ENCODE results near the gene PPP4R4.
"Not testable (repeated sequence)": the region's sequence is repeated elsewhere in the genome, so short reads cannot be mapped to it uniquely, and the experiment has no call there.

Gene PPP4R4

GRCh38 chr14:94152676-94153075 lies 21.4 kb upstream of the PPP4R4 start:
- no peak for DNase-seq

GRCh38 chr14:94153750-94154342 lies 20.3 kb upstream of the PPP4R4 start:
- no peak for DNase-seq

GRCh38 chr14:94156143-94156542 lies 18.0 kb upstream of the PPP4R4 start:
- DNase-seq: not testable (repeated sequence)

- DNase-seq: no peak
Measured at GRCh38 chr14:94157197-94157596, 16.9 kb upstream of the PPP4R4 start.

GRCh38 chr14:94158239-94158883 lies 15.8 kb upstream of the PPP4R4 start:
- no peak for DNase-seq

- DNase-seq: no peak
Measured at GRCh38 chr14:94161058-94161457, 13.1 kb upstream of the PPP4R4 start.

- DNase-seq: no peak
Measured at GRCh38 chr14:94161981-94162380, 12.1 kb upstream of the PPP4R4 start.

GRCh38 chr14:94162466-94162865 lies 11.7 kb upstream of the PPP4R4 start:
- DNase-seq: no peak

- no peak for DNase-seq
Measured at GRCh38 chr14:94163796-94164195, 10.3 kb upstream of the PPP4R4 start.

- no peak for DNase-seq
Measured at GRCh38 chr14:94164685-94165431, 9.3 kb upstream of the PPP4R4 start.

- DNase-seq: no peak
Measured at GRCh38 chr14:94165744-94166143, 8.4 kb upstream of the PPP4R4 start.

GRCh38 chr14:94170136-94170535 lies 4.0 kb upstream of the PPP4R4 start:
- no peak for DNase-seq

- no peak for DNase-seq
Measured at GRCh38 chr14:94171208-94171607, 2.9 kb upstream of the PPP4R4 start.

- no peak for DNase-seq
Measured at GRCh38 chr14:94172545-94172944, 1.6 kb upstream of the PPP4R4 start.

- no peak for DNase-seq
Measured at GRCh38 chr14:94173471-94173884, 644 bp upstream of the PPP4R4 start.

GRCh38 chr14:94174604-94175010 lies 485 bp downstream of the PPP4R4 start:
- DNase-seq: no peak

GRCh38 chr14:94175011-94175745 lies 1.1 kb downstream of the PPP4R4 start:
- DNase-seq: no peak

GRCh38 chr14:94175747-94176146 lies 1.6 kb downstream of the PPP4R4 start:
- no peak for DNase-seq

GRCh38 chr14:94176808-94177207 lies 2.7 kb downstream of the PPP4R4 start:
- no peak for DNase-seq

- DNase-seq: no peak
Measured at GRCh38 chr14:94177806-94178205, 3.7 kb downstream of the PPP4R4 start.

GRCh38 chr14:94179244-94179643 lies 5.1 kb downstream of the PPP4R4 start:
- no peak for DNase-seq

- no peak for DNase-seq
Measured at GRCh38 chr14:94180655-94181271, 6.6 kb downstream of the PPP4R4 start.

- no peak for DNase-seq
Measured at GRCh38 chr14:94181835-94182234, 7.7 kb downstream of the PPP4R4 start.
